Smooth muscle cell (in vitro differentiated cells): ENCODE data around the gene NOP56. TPM values are rescaled to one million over a fixed set of nuclear protein-coding genes. Genes with fewer than 3 reads are reported as not detected.

Source experiments
- DNase-seq: peaks from one replicate; lab custom pipeline; 2025; ENCODE audit not compliant: unreplicated experiment; lab: John Stamatoyannopoulos, UW
- H2AFZ ChIP-seq: fragments of 200-600 bp; sonication (generic); 2 replicates; pipeline ENCODE4 v1.6.0; 2016; ENCODE audit warnings: antibody characterized with exemption, low read depth, mild to moderate bottlenecking
- H3F3A ChIP-seq: fragments of 200-600 bp; sonication (generic); 2 replicates; pipeline ENCODE4 v1.6.0; 2017; ENCODE audit warnings: antibody characterized with exemption, low read depth
- H3K27ac ChIP-seq: fragments of 200-600 bp; sonication (generic); 2 replicates; pipeline ENCODE4 v1.5.1; 2016; ENCODE audit warnings: low read depth, mild to moderate bottlenecking
- H3K27me3 ChIP-seq: fragments of 200-600 bp; sonication (generic); 2 replicates; pipeline ENCODE4 v1.6.1; 2016; ENCODE audit warnings: low read depth, mild to moderate bottlenecking
- H3K36me3 ChIP-seq: fragments of 200-600 bp; sonication (generic); 2 replicates; pipeline ENCODE4 v1.5.1; 2016; ENCODE audit warnings: low read depth
- H3K4me1 ChIP-seq: fragments of 200-600 bp; sonication (generic); 2 replicates; pipeline ENCODE4 v1.5.1; 2016; ENCODE audit warnings: low read depth
- H3K4me2 ChIP-seq: fragments of 200-600 bp; sonication (generic); 2 replicates; pipeline ENCODE4 v1.6.0; 2016; ENCODE audit warnings: mild to moderate bottlenecking
- H3K4me3 ChIP-seq: fragments of 200-600 bp; sonication (generic); 2 replicates; pipeline ENCODE4 v1.5.1; 2016; ENCODE audit warnings: mild to moderate bottlenecking
- H3K79me2 ChIP-seq: fragments of 200-600 bp; sonication (generic); 2 replicates; pipeline ENCODE4 v1.6.0; 2016; ENCODE audit warnings: low read depth, mild to moderate bottlenecking
- H3K9ac ChIP-seq: fragments of 200-600 bp; sonication (generic); 2 replicates; pipeline ENCODE4 v1.6.0; 2016; ENCODE audit warnings: low read depth
- H3K9me3 ChIP-seq: fragments of 200-600 bp; sonication (generic); replicated peaks from 2 replicates; pipeline ENCODE4 v1.5.1; 2016; ENCODE audit warnings: low read depth
- H4K20me1 ChIP-seq: fragments of 200-600 bp; sonication (generic); 2 replicates; pipeline ENCODE4 v1.6.0; 2016; ENCODE audit warnings: low read depth
- CTCF ChIP-seq: fragments of 200-600 bp; sonication (generic); IDR thresholded peaks from 2 replicates; pipeline ENCODE4 v1.5.1; 2017; ENCODE audit warnings: borderline replicate concordance, mild to moderate bottlenecking, antibody characterized with exemption; ENCODE audit not compliant: insufficient read depth, poor library complexity, severe bottlenecking
- WGBS: methylation state at CpG from one replicate; pipeline ENCODE4 v1.1.7; 2016; ENCODE audit warnings: low lambda C conversion rate; 5-methylcytosine and 5-hydroxymethylcytosine counted together
- polyA plus RNA-seq: library from polyadenylated mRNA; unstranded; fragments of >200 nt; fragmentation: Nextera tagmentation; extraction: Ambion mirVana; gene quantifications from 2 replicates; pipeline ENCODE4 v1.2.1, GENCODE V29; 2016
- total RNA-seq: library from RNA; depleted of rRNA; stranded (reverse); fragments of >200 nt; gene quantifications from 2 replicates; pipeline ENCODE4 v1.2.3, GENCODE V29; 2014

Gene NOP56
- total and polyA plus RNA-seq, 2 experiments from 2014 or later = 108 to 115 TPM

- Histone ChIP-seq H3K9me3 (no peaks in the 10 kb centered on the region), H3K27me3 (peaks cover 15% of the 10 kb centered on the region), H4K20me1 (peaks cover 16% of the 10 kb centered on the region), H3K4me3 (no peak overlapping the region), H2AFZ (no peak overlapping the region), H3K27ac (no peak overlapping the region), H3K4me2 (no peak overlapping the region), H3F3A (no peaks in the 10 kb centered on the region), H3K4me1 (peaks cover 14% of the 10 kb centered on the region), H3K79me2 (no peaks in the 10 kb centered on the region), H3K9ac (no peak overlapping the region), H3K36me3 (no peaks in the 10 kb centered on the region)
- 87% methylated on average over 8 of the region's 8 CpGs for WGBS
- no peak for DNase-seq
- no peak for TF ChIP-seq CTCF
Measured at GRCh38 chr20:2703716-2704475, 51.5 kb downstream of the NOP56 start.

- Histone ChIP-seq H3K27ac (no peak overlapping the region), H3K9ac (no peak overlapping the region), H3F3A (no peaks in the 10 kb centered on the region), H3K4me2 (no peak overlapping the region), H3K4me1 (peaks cover 14% of the 10 kb centered on the region), H2AFZ (no peak overlapping the region), H3K36me3 (no peaks in the 10 kb centered on the region), H3K27me3 (no peaks in the 10 kb centered on the region), H3K9me3 (no peaks in the 10 kb centered on the region), H3K79me2 (no peaks in the 10 kb centered on the region), H3K4me3 (no peak overlapping the region), H4K20me1 (peaks cover 8% of the 10 kb centered on the region)
- no peak for TF ChIP-seq CTCF
- no peak for DNase-seq
- WGBS = 85% methylated on average over 13 of the region's 14 CpGs
Measured at GRCh38 chr20:2705931-2706645, 53.7 kb downstream of the NOP56 start.

GRCh38 chr20:2706688-2707352 is 54.4 kb downstream of the NOP56 start:
- H3F3A ChIP-seq = no peaks in the 10 kb centered on the region
- no peak overlapping the region for H3K9ac ChIP-seq
- TF ChIP-seq CTCF = no peak
- no peak for DNase-seq
- H3K36me3 ChIP-seq = no peaks in the 10 kb centered on the region
- H3K9me3 ChIP-seq = no peaks in the 10 kb centered on the region
- 82% methylated on average over 6 of the region's 6 CpGs for WGBS
- peaks cover 14% of the 10 kb centered on the region for H3K4me1 ChIP-seq
- peaks cover under 1% of the 10 kb centered on the region for H4K20me1 ChIP-seq
- H3K4me2 ChIP-seq = no peak overlapping the region
- no peak overlapping the region for H2AFZ ChIP-seq
- H3K27ac ChIP-seq = no peak overlapping the region
- H3K27me3 ChIP-seq = no peaks in the 10 kb centered on the region
- no peaks in the 10 kb centered on the region for H3K79me2 ChIP-seq
- no peak overlapping the region for H3K4me3 ChIP-seq
